ENCODE data around the gene GSDMA.

GSDMA gene

GRCh38 chr17:39963829-39964228 is 1.0 kb downstream of the GSDMA start:
- no peak for DNase-seq (ENCODE audit: low read depth)

- DNase-seq (ENCODE audit: low read depth) = no peak
Observed at GRCh38 chr17:39965017-39965699, 2.4 kb downstream of the GSDMA start.

- DNase-seq (ENCODE audit: low read depth) = no peak
Observed at GRCh38 chr17:39966771-39967170, 4.0 kb downstream of the GSDMA start.

GRCh38 chr17:39968761-39969160 is 6.0 kb downstream of the GSDMA start:
- no peak for DNase-seq (ENCODE audit: low read depth)

- DNase-seq (ENCODE audit: low read depth) = no peak
Observed at GRCh38 chr17:39969375-39969774, 6.6 kb downstream of the GSDMA start.

DNA sequence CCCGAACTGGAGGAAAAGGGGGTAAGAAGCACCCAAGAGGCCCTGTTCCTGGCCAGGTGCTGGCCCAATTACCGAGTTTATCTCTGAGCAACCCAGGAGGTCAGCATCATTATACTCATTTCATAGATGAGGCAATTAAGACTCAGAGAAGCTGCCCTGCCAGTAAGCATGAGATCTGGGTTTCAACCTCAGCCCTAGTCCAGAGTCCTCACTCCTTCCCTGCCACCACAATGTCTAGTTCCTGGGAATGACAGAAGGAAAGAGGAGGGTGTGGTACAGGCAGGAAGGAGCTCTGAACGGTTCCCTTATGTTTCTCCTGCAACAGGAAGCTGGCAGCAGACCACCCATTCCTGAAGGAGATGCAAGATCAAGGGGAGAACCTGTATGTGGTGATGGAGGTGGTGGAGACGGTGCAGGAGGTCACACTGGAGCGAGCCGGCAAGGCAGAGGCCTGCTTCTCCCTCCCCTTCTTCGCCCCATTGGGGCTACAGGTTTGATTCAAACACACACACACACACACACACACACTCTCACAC is 7.4 kb downstream of the GSDMA start:
- no peak for DNase-seq (ENCODE audit: low read depth)

DNA sequence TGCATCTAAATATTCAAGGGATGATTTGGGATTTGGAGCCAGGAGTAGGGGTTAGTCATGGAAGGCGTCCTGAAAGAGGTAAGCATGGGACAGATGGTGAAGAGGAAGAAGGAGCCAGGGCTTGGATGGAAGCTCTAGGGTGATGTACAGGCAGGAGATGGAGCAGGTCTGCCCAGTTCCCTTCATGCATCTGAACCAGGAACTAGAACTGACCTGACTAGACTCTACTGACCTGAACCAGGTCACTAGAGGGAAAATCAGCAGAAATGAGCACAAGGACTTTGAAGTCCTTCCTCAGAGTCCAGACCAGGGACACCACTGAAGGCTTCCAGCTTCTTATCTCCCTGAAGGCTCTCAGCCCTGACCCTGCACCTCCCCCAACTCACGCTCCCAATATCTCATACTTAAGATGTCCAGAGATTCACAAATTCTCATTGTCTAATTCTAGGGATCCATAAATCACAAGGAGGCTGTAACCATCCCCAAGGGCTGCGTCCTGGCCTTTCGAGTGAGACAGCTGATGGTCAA is 8.3 kb downstream of the GSDMA start:
- DNase-seq (ENCODE audit: low read depth) = no peak

- peak; percentile 33 for DNase-seq (ENCODE audit: low read depth)
Observed at GRCh38 chr17:39972271-39972670, 9.5 kb downstream of the GSDMA start.

DNA sequence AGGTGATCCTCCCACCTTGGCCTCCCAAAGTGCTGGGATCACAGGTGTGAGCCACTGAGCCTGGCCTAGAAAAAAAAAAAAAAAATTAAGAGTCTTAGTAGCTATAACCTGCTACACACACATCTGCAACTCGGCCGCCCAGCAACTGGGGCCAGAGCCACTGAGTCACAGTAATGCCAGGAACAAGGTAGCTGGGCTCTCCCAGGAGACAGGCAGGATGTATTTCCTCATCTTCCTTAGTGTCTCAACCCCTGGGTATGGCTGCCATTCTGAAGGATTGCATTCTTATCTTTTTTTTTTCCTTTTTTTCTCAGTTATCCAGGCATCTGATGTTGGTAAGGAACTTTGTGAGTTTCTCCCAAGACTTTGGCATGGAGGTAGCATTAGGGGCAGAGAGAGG is 10.7 kb downstream of the GSDMA start:
- peak; percentile 87 for DNase-seq (ENCODE audit: low read depth)

DNA sequence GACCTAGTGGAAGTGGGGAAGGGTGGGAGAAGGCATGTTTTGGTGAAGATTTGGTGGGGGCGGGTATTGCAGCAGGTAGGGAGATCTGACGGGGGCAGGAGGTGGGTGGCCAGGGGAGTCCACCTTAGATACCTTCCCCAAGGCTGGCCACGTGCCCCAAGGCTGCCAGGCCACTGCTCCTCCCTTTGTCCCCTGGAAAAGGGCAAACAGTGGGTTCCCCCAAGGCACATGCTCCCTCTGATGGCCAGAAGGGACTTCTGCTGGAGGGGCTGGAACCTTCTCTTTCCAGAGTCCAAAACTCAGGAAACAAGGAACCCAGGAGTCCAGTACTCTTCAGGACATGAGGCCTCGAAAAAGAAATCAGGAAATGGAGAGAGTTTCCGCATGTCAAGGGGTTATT is 11.6 kb downstream of the GSDMA start:
- DNase-seq (ENCODE audit: low read depth) = no peak

- DNase-seq (ENCODE audit: low read depth) = no peak
Observed at GRCh38 chr17:39975801-39976200, 13.0 kb downstream of the GSDMA start.

- DNase-seq (ENCODE audit: low read depth) = peak; percentile 98
Observed at GRCh38 chr17:39979016-39979670, 16.3 kb downstream of the GSDMA start.

DNA sequence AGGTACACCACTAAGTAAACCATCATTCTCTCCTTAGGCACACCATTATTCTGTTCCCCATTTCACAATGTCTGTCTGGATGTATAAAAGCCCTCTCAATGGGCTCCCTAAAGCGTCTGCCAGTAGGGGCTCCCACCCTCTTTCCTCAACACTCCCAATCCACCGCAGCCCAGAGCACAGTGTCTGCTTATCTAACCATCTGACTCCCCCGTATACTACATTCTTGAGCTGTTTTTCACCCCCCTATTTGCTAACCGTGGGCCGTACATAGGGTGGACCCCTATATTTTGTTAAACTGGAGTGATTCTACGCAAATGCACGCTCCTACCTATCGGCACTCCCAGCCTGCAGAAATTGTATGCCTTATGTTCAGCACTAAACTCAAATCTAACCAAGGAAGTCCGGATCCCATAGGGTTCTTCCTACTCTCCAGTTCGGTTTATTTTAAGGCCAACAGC is 17.1 kb downstream of the GSDMA start:
- DNase-seq (ENCODE audit: low read depth) = peak; percentile 75

DNA sequence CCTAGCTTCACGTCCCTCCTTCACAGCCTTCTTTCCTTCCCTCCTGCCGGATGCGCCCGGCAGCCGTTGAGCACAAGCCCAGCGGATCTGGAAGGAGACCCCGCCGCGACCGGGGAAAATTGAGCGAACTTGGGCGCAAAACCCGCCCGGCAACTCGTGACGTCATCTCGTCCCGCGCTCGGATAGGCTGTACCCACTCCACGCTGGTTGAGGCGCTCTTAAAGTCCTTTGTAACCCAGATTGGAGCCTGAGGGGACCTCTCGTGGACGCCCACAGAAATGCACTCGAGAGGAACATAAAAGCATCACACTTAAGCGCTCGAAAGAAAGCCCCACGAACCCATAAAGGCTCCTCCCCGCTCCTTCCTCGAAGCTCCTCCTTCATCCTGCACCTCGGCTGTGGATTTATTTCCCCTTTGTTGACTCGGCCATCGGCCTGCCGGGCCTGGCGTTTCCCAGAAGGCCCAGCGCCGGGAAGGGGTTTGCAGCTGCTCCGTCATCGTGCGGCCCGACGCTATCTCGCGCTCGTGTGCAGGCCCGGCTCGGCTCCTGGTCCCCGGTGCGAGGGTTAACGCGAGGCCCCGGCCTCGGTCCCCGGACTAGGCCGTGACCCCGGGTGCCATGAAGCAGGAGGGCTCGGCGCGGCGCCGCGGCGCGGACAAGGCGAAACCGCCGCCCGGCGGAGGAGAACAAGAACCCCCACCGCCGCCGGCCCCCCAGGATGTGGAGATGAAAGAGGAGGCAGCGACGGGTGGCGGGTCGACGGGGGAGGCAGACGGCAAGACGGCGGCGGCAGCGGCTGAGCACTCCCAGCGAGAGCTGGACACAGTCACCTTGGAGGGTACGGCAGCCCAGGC is 17.8 kb downstream of the GSDMA start, which contains the start of gene PSMD3:
TSS of gene PSMD3 (plus strand) at position 457 of the 856 bp plus-strand sequence. CDS start at position 621, 164 bp downstream.
- peak; percentile 99 for DNase-seq (ENCODE audit: low read depth)

DNA sequence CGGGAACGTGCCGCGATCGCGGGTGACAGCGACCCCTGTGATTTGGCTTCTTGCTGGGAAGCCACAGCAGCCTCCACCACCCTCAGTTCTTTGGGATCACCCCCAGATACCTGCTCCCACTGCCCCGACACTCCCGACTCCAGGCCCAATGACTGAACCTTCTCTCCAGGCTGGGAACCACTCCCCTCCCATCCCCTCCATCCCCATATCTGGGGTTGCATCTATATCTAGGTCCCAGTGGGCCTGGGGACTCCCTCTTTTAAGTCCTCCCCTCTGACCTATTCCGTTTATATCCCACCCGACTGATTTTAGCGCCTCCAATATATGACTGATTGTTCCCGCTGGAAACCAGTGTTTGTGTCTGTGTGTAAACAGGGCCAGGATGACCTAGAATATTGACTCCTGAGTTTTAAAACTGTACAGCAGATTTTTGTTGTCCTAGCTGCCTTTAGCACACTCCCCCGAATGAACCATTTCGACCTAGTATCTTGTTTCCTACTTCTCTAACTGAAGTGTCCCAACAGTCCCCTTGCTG is 18.5 kb downstream of the GSDMA start:
- no peak for DNase-seq (ENCODE audit: low read depth)

DNA sequence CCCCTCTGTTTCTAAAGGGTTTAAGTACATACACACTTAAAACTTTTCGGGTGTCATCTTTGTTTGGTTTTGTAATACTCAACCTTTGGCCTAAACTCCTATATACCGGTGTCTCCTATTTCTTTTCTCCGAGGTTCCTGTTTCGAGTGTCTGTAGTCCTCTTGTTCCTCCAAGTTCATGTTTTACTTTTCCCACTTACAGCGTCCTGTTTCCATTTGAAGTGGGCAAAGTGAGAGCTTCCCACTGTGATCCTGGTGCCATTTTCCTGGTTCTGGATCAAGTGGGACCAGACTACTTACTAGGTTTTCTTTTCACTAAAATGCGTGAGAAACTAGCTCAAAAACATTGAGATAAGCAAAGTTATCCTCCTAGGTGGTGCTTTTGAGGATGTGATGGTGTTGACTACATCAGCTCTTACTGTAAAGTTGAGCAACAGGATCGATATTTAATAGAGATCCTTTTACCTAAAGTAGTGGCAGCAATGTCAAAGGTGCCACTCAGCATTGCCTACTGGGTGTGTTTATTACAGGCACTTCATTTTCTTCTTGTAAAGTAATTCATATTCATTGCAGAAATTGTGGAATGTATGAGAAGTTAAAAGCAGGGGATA is 19.1 kb downstream of the GSDMA start:
- DNase-seq (ENCODE audit: low read depth) = no peak

DNA sequence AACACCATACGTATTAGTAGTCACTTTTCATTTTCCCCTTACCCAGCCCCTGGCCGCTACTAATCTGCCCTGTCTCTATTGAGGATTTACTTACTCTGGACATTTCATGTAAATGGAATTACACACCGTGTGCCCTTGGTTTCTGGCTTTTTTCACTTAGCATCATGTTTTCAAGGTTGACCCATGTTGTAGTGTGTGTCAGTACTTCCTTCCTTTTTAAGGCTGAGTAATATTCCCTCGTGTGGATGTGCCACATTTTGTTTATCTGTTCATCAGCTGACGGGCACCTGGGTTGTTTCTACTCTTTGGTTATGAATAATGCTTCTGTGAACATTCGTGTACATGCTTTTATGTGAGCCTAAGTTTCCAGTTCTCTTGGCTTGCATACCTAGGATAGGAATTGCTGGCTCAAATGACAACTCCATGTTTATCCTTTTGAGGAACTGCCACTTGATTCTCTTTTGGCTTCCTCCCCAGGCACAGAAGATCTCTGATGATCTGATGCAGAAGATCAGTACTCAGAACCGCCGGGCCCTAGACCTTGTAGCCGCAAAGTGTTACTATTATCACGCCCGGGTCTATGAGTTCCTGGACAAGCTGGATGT is 25.5 kb downstream of the GSDMA start:
- no peak for DNase-seq (ENCODE audit: low read depth)

GRCh38 chr17:39994448-39994847 is 31.6 kb downstream of the GSDMA start:
- no peak for DNase-seq (ENCODE audit: low read depth)

DNA sequence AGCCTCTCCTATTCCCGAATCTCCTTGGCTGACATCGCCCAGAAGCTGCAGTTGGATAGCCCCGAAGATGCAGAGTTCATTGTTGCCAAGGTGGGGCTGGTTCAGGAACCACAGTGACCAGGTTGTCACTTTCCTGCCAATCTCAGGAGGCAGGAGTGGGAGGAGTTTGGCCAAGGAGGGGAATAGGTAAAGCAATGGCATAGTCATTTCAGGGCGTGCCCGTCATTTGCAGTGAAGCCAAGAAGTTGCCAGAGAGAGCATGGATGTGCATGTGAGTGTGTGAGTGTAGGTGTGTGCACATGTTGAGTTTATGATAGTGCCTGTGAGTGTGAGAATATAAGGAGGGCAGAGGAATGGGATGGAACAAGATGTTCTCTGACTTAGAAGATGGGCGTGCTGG is 32.6 kb downstream of the GSDMA start:
- DNase-seq (ENCODE audit: low read depth) = no peak

DNA sequence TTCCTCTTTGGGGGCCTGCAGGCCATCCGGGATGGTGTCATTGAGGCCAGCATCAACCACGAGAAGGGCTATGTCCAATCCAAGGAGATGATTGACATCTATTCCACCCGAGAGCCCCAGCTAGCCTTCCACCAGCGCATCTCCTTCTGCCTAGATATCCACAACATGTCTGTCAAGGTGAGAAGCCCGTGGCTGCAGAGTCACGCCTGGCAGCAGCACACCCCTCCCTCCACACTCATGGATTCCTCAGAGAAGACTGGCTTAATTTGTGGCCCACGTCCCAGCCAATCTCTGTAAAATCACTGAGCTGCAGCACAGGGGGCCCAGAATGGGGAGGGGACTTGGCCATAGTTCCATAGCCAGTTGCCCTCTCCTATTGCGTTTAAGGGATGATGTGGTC is 33.4 kb downstream of the GSDMA start:
- DNase-seq (ENCODE audit: low read depth) = no peak

DNA sequence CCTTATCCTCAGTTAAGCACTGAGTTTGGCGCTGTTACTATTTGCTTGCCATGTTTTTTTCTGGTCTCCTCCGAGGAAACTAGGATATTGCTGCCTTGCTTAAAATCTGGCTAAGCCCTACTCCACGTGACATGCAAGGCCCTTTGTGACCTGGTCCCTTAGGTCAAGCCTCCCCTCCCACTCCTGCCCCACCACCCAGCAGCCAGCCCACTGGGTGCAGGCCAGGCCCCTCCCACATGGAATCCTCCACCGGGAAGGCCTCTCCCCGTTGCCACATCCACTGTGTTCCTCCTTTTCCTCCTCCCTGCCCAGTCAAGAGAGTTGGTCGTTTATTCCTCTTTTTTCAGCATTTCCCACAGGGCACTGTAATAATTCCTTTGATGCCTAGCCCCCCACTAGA is 34.0 kb downstream of the GSDMA start:
- no peak for DNase-seq (ENCODE audit: low read depth)

Data from amniotic epithelial cell (primary cell).